GM18499 (cell line): ENCODE data around the gene AKAP13.

Experiments
- ATAC-seq: cut with Tn5 transposase; IDR thresholded peaks from one replicate; pipeline ENCODE4 v1.9.1; 2021; ENCODE audit warnings: moderate number of reproducible peaks; ENCODE audit not compliant: insufficient read depth, unreplicated experiment

The AKAP13 gene

DNA sequence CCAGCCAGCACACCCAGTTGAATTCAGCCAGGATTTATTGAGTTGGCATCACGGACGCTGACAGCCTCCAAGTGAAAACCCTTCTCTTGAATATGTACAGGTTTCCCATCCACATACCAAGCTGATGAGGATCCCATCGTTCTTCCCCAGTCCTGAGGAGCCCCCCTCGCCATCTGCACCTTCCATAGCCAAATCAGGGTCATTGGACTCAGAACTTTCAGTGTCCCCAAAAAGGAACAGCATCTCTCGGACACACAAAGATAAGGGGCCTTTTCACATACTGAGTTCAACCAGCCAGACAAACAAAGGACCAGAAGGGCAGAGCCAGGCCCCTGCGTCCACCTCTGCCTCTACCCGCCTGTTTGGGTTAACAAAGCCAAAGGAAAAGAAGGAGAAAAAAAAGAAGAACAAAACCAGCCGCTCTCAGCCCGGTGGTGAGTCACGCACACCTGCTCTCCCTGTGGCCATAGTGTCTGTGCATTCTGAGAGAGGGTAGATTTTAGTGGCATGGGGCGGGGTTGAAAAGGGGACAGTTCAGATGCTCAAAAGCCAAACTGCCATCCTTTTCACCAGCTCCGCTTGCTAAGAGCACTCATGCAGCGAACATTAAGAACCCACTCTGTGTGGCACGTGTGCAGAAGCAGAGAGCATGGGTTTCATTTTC, 363.1 kb downstream of the AKAP13 start:
- no peak for ATAC-seq

DNA sequence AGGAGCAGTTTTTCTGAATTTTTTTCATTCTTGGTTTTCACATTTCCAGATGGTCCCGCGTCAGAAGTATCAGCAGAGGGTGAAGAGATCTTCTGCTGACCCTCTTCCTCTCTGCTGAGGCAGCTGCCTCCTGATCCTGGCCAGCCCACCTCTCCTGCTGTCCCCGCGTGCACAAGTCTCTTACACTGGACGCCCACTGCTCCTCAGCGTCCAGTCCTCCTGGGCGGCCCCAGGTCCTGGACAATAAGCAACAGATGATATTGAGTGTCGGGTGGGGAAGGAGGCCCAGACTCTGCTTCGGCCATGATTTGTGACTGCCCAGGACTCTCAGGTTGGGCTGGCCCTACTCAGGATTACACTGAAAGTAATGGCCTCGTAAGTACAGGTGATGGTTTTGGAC, 364.2 kb downstream of the AKAP13 start:
- ATAC-seq: no peak

DNA sequence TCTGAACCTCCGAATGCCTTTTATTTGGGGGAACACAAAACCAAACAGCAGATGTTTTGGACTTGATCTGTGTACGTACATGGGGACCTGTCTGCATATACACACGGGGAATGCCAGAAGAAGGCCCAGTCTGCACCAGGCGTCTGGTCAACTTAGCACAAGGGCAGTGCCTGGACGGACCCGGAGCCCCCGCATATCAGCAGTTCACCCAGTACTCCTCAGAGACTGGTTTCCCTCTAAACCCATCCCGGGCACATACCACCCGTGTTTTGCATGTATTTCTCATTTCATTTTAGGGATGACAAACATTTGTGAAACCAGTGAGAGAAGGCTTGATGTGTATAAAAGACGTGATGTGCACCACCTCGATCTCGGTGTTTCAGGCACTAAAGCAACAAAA, 364.6 kb downstream of the AKAP13 start:
- ATAC-seq: no peak

DNA sequence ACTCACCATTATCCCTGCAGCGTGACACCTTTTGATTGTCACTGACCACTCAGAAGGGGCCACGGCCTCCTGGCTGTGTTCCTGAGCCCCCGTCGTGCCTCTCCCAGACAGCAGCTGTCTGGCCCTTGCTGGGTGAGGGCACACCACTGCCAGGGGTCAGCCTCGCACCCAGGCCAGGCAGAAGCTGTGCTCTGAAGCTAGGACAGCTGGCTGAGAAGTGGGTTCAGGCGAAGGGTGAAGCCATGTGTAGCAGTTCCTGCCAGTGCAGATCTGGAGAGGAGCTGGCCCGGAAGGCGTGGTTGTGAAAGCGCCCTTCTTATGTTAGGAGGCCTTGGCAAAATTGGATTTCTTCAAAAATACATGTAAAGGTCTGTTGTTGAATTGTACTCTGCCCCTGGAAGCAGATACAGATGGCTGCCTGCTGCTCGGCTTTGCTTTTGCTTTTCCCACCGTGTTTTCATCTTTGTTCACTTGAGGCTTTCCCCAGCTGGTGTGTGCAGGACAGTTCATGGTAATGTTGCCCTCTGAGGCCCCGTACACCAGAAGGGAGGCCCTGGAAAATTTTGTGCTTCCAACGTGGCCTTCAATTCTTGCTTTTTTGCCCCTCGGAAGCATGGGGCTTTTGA, 365.2 kb downstream of the AKAP13 start:
- ATAC-seq: no peak

DNA sequence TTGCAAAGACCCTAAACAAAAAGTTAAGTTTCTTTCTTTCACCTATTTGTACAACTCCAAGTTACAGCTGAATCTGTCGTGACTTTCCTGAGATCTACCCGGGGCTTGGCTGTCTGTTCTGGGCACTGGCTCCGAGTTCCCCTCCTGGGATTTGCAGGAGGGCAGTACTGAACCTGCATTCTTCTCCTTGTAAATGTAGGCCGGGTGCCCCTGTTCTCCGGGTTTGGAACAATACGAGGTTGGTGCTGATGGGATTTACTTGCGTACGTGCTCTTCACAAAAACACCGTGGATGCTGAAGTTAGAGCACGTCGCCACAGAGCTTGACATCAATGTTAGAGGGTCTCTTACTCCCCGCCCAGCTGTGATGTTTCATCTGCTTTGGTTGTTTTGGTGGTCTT, 366.2 kb downstream of the AKAP13 start:
- ATAC-seq: no peak

DNA sequence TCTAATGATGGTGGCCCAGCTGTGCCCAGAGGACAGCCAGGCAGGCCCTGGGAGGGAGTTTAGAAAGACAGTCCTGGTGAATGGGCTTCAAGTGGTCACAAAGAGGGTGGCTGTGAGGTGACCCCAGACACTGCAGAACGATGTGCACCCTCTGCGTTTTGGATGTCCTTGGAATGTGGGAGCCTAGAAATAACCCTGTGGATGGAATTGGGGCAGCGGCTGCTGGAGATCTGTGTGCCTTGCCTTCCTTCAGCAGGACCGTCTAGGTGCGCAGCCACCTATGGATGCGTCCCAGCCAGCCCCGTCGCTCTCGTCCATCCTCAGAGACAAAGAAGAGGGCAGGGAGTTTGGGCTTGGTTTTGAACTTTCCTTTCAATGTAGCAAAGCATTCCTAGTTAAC, 367.8 kb downstream of the AKAP13 start:
- no peak for ATAC-seq

DNA sequence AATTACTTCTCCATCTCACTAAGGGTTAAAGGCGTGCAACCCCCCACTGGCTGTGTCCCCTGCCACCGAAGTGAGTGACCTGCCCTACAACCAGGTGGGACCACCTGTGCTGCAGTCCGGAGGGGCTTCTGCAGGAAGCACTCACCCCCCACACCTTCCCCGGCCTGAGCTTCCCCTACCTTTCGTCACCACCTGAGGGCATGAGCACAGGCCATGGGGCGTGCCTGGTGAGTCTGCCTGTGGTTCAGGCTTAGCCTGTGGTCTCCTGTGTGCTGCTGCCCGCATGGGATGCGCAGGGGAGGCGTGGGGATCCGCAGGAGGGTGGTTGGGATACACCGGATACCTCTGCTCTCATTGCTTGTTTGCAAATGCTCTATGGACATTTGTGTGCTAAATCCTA, 368.3 kb downstream of the AKAP13 start:
- no peak for ATAC-seq

DNA sequence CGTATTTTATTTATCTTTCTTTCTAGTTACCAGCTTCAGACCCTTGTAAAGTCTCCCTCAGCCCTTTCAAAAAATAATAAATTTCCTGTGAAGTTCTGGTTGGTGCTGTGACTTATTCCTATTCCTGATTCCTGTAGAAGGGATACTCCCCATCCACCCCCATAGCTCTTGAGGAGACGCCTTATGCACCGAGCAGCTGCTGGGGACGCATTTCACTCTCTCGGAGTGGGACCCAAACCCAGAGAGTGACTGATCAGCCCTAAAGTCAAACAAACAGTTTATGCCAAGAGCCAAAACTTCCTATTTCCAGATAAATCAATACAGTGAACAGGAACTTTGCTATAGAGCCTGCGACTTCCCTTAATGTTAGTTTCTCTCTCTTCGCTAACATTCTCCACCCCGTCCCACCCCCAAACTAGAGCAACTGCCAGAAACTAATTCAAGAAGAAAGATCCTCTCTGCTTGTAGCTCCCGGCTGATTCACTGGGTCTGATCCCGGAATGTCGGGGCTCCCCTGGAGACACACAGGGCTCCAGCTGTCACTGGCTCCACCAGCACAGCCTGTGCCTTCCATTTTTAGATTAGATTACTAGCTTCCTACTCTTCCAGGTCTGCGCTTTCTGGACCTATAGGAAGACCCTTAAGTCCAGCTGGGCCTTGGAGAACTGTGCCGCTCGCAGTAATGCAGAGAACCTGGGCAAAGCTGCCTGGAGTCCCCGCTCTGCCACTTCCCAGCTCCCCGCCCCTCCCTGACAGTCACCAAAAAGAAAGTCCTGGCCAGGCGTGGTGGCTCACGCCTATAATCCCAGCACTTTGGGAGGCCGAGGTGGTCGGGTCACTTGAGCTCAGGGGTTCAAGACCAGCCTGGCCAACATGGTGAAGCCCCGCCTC, 369.1 kb downstream of the AKAP13 start:
- no peak for ATAC-seq

DNA sequence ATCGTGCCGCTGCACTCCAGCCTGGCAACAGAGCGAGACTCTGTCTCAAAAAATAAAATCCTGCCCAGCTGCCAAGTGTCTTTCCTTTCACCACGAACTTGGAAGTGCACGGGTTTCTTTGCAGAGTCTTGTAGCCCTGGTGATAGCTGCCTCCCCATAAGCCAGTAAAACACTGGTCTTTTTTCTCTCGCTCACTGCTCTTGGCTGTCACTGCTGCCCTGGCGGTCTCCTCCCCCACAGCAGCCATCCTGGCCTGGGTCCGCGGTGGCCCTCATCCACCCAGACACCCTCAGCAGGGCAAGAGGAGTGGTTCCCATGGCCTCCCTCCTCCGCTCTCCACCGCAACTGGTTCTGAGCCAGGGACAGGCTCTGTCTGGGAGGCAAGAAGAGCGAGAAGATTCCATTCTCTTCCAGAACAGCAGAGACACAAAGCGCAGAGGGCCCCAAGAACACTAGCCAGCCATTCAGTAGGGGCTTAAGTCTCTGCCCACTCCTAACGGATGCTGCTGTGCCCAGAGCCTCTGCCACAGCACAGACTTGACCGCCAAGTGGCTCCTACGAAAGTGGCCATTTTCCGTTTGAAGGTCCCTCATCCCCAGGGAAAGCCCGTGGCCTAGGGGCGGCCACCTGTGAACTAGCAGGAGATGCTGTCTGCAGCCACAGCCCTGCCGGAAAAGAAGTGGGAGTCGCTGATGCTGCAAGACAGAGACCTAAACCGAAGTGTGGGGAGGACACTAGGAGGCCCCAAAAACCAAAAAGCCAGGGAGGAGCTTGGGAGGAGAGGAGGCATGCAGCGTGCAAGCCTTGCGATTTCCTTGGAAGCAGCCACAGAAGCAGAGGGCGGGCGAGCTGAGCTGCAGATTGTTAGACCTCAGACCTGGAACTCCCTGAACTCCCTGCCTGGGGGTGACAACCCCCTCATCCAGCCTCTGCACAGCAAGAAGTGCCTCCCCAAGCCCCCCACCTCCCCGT, 370.2 kb downstream of the AKAP13 start:
- no peak for ATAC-seq

DNA sequence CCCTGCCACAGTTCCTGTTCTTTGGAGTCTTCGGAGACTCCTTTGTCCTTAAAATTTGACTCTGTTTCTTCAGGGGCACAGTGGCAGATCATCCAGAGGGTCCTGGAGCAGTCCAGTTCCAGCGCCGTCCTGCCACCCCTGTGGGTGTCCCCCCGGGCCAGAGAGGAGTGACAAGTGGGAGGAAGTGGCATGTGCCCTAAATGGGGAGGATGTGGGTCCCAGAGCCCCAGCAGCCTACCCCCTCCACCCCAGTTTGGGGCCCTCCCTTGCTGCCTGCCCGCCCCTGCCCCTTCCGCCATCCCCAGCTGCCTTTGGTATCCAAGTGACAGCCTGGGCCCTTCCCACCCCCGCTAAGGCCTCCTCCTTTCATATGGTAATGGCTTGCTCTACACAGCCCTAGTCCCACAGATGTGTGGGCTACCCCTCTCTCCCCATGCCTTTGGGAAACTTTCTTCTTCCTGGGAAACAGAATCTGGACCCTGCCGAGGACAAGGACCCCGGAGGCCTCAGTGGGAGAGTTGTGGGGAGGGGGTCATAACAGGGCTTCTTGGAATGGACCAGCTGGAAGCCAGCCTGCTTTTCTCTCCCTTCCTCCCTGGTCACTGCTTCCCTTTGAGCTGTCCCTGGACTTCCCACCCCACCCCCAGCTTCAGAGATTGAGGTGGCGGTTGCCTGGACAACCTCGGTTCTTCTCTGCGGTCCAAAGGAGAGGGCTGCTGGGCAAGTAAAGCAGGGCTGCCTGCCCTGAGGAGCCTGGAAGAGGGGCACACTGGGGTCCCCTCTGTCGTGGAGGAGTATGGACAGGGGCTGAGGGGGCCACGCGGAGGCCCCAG, 371.1 kb downstream of the AKAP13 start:
- ATAC-seq: no peak

DNA sequence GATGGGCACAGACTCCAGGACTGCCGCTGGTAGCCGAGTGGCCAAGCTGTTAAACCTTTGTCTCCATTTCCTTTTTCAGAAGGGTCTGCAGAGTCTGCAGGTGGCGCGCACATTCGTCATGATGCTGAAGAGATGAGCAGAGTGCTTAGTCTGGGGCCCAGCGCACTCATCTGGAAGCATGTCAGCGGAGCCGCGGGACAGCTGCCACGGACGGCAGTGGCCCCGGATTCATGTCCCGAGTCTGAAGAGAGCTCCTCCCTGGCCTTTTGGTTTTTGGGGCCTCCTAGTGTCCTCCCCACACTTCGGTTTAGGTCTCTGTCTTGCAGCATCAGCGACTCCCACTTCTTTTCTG, 371.7 kb downstream of the AKAP13 start:
- ATAC-seq: no peak

DNA sequence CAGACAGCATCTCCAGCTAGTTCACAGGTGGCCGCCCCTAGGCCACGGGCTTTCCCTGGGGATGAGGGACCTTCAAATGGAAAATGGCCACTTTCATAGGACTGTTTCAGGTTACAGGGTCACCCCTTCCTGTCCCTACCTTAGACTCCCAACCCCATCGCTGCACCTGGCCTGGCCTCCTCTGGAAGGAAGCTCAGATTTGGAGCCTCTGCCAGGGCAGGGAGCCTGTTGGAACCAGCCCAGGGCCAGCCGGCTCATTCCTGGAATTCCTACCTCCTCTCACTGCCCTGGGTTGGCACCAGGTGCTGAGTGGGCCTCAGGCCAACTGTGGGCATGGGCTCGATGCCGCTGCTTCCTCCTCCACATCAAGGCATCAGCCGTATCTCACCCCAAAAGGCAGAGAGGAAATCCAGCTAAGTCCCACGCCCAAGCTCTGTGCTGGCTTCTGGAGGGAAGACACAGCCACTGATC, 372.1 kb downstream of the AKAP13 start:
- no peak for ATAC-seq

DNA sequence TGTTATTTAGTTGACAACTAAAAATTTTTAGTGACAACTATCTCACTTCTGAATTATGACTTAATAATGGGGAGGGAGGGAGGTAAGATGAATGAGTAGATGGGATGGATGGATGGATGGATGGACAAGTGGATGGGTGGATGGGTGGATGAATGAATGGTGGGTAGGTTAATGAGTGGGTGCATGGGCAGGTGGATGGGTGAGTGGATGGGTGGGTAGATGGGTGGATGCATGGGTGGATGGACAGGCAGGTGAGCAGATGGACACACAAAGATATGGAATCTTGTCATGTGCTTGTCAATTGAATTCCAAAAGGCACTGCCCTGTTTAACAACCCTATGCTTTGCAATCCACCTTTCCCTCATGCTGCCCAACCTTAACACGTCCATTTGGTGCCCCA, 372.9 kb downstream of the AKAP13 start:
- no peak for ATAC-seq

DNA sequence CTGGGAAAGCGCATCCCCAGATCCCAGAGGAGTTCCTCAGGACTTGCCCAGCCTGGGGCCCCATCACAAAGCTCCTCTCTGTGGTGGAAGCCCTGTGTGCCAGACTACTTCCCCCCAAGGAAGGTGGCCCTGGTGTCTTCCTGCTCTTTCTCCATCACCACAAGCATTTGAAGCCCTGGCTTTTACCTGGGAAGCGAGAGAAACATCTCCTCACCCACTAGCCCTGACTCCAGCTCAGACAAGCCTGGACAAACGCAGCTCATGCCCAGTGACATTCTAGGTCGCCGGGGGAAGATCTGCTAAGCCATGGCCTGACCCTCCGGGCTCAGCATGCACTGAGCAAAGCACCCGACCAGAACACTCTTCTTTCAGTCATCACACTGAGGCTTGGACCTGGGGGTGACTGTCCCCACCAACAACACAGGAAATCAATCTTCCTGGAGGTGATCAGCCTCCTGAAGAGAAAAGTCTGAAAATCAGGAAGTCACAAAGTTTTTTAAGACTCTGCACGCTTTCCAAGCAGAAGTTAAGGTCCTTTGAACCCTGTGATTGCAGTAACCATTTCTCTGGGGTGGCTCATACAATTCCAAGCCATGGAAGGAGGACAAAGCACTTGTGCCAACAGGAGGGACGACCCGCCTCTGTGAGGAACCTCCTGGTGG, 373.5 kb downstream of the AKAP13 start:
- no peak for ATAC-seq

DNA sequence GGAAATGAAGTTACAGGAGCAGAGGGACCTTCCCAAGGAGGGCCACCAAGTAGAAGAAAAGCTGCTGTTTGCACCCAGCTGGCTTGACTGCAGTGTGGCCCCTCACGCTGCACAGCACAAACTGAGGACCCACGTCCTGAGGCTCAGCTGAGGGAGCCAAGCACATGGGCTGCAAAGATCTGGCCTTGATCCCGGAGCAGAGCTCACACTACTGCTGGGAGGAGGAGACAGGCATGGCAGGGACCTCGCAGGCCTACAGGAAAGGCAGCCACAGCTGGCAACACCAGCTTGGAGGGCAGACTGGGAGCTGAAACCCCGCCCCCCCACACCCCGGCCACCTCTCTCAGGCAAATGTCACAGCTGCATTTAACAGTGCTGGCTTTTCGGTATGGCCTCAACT, 374.6 kb downstream of the AKAP13 start:
- ATAC-seq: no peak

DNA sequence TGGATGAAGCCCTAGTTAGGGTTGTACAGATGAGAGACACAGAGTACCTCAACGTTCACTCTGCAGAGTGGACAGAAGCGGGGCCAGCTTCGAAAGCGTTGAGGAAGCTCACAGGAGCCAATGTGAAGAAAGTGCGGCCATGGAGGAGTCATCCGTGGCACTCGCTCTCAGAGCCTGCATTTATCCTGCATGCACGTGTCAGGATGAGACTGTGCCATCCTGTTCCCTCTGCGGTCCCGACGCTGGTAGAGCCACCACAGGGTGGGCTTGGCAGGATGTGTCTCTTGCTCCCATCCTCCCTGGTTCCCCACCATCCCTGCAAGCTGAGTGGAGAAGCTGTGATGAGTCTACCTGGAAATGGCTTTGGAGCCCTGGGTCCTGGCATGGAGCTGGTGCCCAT, 375.1 kb downstream of the AKAP13 start:
- no peak for ATAC-seq

DNA sequence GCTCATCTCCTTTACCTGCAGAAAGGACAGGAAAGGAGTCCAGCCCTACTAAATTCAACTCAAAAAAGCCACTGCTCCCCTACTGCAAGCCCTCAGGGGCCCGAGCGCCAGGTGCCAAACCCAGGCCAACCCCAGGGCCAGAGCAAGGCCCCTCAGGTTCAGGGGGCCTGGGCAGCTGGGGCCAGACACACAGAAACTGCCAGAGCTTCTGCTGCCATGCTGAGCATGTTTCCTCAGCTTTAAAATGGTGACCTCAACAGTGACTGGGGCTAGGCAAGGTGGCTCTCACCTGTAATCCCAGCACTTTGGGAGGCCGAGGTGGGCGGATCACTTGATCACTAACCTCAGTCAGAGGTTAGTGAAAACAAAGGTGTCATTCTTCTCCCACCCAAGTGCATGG, 375.5 kb downstream of the AKAP13 start:
- ATAC-seq: no peak

DNA sequence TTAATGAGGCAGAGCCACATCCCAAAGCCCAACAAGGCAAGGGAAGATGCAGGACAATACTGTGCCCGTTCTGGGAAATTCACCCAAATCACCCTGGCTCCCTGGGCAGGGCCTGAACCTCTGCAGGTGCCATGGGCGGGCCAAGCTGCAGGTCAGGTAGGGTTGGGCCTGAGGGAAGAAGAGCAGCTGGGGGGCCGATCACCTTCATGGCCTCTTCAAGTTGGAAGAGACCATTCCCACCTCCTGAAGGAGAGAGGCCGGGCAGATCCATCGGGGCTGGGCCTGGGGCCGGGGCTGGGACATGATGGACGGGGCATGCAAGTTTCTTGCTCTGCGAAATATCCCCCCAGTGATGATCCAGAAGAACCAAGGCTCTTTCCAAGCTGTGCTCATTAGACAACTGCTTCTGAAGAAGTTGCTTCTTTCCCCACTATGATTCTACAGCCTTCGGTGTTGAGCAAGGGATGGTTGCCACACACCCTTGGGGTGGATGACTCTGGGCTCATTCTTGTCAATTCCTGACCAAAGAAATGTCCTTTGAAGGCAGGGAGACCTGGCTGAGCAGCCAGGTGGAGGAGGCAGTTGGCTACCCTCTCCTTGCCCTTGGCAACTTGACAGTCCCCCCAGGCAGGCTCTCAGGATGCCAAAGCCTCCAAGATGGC, 376.1 kb downstream of the AKAP13 start:
- no peak for ATAC-seq
